Stimulated activated CD4-positive, alpha-beta T cell treated with anti-CD3 and anti-CD28 coated beads, Interleukin-12 subunit alpha, Interleukin-12 subunit beta, amount 100 ng/mL, for 48 hours (primary cell): Measurements from ENCODE around the gene CFAP97D2.
"Not testable (repeated sequence)": the region's sequence is repeated elsewhere in the genome, so short reads cannot be mapped to it uniquely, and the experiment has no call there.

Experiments used
- DNase-seq, 3 donors: peaks; one replicate each; pipeline ENCODE4 v3.0.0-alpha.2; 2020; ENCODE audit warnings: low read depth in 2 of 3, low spot score in 1 of 3

The CFAP97D2 gene

DNA sequence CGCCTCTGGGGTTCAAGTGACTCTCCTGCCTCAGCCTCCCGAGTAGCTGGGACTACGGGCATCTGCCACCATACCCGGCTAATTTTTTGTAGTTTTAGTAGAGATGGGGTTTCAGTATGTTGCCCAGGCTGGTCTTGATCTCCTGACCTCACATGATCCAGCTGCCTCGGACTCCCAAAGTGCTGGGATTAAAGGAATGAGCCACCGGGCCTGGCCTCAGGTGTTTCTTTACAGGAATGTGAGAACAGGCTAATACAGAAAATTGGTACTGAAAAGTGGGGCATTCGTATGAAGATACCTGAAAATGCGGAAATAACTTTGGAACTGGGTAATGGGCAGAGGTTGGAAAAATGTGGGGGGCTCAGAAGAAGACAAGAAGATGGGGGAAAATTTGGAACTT lies 52.8 kb downstream of the CFAP97D2 start:
- no peak for DNase-seq

DNA sequence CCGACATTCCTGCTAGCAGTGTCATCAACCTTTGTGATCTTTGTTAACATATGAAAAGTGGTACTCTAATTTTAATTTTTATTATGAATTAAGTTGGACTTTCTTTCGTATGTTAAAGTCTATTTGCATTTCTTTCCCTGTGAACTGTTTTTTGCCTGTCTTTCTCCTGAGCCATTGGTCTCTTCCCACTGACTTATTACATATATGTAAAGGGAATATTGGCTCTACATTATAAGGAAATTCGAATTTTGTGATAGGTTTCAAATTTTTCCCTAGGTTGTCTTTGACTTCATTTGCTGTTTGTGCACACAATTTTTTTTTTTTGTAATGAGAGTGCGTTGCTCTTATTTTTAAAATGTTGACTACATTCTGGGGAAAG lies 55.2 kb downstream of the CFAP97D2 start:
- no peak for DNase-seq

DNA sequence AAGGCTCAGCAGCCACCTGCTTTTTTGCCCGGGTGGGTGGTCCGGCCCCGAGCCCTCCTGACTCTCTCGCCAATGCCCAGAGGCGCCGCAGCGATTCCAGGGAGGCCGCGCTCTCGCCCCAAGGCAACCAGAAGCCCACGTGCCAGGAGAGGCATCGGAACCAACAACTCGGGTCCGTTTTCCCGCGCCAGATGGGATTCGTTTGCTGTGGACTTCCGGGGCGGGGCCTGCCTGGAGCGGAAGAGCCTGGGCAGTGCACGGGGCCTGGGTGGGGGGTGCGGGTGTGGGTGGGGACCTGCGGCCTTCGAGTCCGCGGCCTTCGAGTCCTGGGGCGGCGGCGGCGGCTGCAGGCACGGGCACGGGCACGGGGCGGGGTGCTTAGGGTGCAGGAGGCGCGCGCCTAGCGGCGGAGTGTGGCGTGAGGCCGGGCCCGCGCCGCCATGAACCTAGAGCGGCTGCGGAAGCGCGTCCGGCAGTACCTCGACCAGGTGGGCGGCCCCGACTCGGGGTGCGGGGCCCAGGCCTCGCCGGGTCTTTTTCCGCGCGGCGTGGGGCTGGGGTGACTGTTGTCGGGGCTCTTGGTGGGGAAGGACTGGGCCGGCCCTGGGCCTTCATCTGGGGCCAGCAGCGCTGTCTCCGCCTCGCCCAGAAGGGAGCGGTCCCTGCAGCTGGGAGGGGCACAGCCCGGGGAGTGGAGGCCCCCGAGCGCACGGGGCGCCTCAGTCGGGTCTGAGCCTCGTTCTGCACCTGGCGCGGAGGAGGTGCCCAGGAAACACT lies 55.8 kb downstream of the CFAP97D2 start, which contains the start of gene CDC16:
CDC16 (plus strand) TSS at position 253 of the 777 bp plus-strand sequence; CDS start at position 441, 188 bp downstream.
- DNase-seq, result peak; percentile 87 to 93 (median 91)

DNA sequence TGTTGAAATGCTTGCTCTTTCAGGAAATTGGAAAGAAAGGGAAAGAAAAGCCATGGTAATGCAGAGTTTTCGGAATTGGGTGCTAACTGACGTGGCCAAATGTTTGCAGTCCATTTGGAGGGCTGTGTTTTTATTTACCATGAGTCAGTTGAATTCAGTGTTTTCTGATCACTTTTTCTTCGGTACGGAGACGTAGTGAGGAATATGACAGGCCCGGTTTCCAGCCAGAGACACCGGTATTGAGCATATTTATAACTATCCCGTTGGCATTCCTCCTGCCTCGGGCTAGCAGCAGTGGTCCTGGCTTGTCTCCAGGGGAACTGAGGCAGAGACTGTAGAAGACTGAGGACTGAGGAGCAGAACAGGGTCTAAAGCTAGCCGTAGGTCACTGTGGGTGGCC lies 56.6 kb downstream of the CFAP97D2 start:
- no peak for DNase-seq

DNA sequence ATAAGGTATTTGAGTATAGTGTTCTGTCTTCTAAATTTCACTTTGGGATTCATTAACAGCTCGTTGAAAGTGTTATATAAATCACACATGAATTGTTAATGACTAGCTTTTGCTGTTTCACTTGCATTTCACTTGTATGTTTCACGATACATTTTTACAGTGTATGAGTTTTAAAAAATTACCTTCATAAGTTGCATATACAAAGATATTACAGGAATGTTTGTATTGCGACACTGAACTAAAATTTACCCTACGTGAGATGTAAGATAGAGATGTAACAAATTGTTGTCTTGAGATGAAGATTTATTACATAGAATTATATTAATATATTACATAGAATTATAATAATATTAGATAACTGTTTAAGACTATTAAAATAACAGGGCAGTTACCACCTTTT lies 57.2 kb downstream of the CFAP97D2 start:
- no peak for DNase-seq

DNA sequence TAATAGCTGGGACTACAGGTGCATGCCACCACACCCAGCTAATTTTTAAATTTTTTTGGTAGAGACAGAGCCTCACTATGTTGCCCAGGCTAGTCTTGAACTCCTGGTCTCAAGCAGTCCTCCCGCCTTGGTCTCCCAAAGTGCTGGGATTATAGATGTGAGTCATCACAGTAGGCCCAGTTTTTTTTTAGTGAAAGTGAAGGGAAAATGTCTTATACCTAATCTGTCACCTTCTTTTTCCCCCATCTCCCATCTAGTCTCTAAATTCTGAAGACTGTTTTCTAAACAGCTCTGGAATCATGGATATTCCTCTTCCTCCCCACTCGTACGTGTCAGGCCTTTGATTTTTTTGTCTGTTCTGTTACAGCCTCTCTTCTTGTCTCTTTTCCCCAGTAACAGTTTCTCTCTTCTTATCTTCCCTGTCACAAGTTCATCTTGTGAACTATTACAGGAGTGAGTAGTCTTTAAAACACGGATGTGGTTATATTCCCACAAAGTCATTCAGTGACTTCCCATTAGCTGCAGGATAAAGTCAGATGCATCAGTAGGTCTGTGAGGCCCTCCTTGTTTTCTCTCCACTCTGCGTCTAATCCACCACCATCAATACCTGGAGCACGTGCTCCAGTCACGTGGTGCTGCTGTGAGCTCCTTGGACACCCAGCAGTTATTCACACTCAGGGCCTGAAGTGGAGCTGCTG lies 58.5 kb downstream of the CFAP97D2 start:
- no peak for DNase-seq

DNA sequence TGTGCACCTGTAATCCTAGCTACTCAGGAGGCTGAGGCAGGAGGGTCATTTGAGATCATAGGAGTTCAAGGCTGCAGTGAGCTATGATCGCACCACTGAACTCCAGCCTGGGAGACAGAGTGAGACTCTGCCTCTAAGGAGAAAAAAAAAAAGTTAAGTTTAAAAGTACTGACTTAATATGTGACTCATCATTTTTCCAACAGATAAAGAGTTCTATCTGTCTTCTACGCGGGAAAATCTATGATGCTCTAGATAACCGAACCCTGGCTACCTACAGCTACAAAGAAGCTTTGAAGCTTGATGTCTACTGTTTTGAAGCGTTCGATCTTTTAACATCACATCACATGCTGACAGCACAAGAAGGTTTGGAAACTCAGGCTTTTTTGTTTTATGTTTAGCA lies 62.9 kb downstream of the CFAP97D2 start:
- DNase-seq, result no peak

DNA sequence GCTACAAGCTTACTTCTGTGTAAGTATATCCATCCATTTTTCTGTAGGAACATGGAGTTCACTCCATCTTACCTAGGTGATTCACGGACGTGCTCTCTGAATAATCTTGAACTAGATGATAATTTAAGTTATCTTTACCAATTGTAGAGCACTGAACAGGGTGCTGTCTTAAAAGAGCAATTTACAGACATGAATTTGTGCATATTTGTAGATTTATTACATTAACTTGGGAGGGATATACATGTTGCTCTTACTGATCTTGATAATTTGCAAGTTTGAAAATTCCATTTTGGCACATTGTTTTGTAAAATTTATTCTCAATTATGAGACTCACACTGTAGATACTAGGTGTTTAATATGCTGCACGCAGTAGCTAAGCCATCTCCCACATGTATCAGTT lies 64.9 kb downstream of the CFAP97D2 start:
- DNase-seq, result no peak

DNA sequence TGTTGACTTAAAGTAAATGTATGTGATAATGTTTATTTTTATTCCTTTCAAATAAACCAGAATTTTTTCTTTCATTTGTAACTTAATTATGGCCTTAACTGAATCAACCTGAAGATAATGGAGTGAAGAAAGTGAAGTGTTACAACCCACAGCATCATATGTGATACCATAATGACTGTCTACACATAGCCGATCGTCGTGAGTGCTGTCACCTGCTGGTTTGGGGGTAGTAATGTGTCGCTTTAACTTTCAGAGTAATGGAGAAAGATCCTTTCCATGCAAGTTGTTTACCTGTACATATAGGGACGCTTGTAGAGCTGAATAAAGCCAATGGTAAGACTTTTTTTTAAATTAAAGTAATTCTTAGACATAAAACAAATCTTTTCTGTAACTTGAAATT lies 65.6 kb downstream of the CFAP97D2 start:
- no peak for DNase-seq

DNA sequence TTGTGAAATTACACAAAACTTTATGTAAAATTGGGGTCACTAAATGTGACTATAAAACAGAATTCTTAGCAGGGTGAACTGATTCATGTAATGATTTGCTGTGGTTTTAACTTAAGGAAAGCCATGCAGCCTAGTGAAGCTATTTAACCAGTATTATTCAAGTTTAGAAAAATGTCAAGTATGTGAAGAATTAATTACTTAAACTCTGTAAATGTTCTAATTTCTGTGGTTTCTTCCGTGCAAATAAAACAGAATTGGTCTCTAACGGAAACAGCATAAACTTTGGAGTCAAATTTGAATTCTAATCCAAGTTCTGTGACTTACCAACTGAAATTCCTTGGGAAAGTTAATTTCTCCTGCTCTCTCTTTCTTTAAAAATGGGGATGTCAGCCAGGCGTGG lies 69.0 kb downstream of the CFAP97D2 start:
- DNase-seq, result no peak

DNA sequence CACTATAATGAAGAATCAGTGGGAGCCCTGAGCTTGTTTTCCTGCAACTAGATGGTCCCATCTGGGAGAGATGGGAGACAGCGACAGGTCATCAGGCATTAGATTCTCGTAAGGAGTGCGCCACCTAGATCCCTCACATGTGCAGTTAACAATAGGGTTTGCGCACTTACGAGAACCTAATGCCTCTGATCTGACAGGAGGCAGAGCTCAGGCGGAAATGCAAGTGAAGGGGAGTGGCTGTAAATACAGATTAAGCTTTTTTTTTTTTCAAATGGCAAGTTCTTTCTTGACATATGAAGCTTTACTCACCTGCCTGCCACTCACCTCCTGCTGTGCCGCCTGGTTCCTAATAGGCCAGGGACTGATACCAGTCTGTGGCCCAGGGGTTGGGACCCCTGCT lies 70.0 kb downstream of the CFAP97D2 start:
- DNase-seq, result no peak

DNA sequence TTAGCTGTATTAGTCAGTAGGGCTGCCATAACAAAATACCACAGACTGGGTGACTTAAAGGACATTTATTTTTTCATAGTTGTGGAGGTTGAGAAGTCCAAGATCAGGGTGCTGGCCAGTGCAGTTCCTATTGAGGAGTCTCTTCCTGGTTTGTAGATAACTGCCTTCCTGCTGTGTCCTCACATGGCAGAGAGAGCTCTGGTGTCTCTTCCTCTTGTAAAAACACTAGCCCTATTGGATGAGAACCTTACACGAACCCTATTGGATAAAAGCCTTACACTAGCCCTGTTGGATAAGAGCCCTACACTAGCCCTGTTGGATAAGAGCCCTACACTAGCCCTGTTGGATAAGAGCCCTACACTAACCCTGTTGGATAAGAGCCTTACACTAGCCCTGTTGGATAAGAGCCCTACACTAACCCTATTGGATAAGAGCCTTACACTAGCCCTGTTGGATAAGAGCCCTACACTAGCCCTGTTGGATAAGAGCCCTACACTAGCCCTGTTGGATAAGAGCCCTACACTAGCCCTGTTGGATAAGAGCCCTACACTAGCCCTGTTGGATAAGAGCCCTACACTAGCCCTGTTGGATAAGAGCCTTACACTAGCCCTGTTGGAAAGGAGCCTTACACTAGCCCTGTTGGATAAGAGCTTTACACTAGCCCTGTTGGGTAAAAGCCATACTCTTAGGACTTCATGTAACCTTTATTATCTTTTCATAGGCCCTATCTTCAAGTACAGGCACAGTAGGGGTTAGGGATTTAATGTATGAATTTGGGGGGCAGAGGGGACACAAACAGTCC lies 72.8 kb downstream of the CFAP97D2 start:
- not testable (repeated sequence) for DNase-seq

DNA sequence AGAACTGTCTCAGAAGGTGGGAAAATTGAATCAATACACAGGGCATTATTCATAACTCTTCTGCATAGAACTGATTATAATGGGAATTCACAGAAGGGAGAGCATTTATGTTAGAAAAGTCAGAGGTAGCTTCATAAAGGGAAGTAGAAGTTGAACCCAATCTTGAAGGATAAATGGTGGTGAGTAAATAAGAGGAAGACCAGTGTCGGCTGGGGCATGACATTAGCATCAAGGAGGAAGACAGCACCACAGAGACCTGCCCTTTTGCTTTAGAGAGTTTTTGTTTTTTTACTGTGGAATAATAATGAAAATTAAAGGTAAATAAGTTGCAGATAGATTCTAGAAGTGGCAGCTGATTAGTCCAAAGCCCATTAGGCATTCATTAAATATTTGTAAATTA lies 77.5 kb downstream of the CFAP97D2 start:
- DNase-seq, result no peak

DNA sequence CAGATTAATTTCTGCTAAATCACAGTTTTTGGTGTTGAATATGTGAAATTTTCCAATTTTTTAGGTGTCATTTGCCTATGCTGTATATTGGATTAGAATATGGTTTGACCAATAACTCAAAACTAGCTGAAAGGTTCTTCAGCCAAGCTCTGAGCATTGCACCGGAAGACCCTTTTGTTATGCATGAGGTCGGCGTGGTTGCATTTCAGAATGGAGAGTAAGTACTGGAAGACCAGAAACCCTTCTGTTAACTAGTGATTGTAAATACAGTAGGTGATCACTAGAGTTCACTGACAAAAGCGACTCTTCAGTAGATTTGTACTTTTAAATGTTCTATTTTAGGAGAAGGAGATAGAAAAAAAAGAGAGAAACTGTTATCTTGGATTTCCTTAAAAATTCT lies 78.0 kb downstream of the CFAP97D2 start:
- DNase-seq, result no peak

DNA sequence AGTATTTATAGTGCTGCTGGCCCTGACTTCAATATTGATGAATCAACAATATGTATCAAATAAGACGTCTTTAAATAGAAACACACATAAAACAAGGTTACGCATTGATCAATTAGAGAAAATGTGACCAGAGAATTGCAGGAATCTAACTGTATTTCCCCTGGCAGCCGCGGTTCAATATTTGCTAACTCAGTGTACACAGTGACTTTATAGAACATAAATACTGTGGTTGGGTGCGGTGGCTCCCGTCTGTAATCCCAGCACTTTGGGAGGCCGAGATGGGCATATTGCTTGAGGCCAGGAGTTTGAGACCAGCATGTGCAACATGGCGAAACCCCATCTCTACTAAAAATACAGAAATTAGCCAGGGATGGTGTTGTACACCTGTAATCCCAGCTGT lies 79.5 kb downstream of the CFAP97D2 start:
- DNase-seq, result no peak

DNA sequence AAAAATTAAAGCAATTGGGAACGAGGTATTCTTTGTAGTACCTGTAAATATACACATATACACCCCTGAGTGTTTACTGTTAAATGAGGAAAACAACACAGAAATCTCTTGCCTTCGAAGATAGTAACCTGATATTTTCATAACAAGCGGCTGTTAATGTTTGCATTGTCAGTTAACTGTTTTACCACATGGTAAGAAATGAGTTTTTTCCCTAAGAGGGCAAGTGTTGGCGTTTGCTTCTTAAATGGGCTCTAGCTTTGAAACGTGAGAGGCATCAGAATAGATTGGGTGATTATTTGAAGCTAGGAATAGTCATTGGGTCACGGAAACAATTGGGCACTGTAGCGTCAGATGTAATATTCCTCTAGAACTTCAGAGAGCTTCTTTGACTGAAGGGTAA lies 80.3 kb downstream of the CFAP97D2 start:
- no peak for DNase-seq

DNA sequence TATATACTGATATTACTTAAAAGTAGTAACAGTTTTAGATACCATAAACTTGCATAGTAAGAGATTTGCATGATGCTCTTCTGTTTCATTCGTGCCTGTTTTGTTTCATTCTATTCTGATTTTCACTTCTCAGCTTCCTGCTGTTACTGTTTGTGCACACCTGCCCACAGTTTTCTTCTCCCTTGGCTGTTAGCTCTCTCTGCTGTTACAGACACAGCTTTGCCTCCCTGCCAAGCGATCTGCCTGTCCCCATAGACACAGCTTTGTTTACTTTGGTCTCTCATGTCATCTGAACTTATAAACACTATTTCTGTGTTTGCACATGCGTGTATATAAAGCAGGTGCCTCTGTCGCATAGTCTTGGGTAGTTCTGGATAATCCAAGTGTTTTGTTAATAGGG lies 80.9 kb downstream of the CFAP97D2 start:
- no peak for DNase-seq

DNA sequence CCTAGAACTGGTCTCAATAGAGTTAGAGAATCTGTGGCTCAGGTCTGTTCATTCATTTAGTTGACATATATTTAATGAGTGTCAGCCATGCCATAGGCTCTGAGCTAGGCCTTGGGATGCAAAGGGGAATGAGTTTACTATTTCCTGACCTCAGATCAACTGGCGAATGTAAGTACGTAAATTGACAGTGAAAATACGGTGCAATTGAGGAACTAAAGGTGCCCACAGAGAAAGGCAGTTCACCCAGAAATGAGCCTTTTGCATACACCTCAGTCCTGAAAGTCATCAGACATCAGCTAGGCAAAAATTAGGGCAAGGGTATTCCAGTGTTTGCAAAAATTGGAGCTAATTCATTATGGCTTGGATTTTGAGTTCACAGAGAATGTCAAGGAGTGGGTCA lies 81.8 kb downstream of the CFAP97D2 start:
- DNase-seq, result no peak

DNA sequence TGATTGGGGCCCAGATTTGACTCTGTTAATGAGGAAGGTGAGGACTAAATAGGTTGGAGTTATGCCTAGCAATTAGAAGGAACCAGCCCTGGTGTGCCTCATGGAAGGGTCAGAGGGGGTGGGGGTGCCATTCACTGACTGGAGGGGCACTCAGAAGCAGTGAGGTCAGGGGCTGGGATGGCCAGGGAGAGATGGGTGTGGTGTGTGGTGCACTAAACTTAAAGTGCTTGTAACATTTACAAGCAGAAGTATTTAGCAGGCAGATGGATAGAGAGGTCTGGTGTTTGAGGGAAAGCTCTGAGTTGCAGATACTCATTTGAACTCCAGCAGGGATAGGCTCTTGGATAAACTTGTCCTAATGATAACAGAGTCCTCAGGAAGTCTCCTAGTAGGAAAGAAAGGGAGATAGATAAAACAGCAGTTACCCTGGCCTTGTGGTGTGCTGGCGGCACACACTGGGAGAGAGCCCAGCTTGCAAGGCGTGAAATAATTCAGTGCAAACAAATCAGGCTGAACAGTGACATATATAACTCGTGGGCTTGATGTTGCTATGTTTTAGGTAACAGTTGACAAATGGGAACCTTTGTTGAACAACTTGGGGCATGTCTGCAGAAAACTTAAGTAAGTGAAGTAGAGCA lies 82.4 kb downstream of the CFAP97D2 start:
- no peak for DNase-seq

DNA sequence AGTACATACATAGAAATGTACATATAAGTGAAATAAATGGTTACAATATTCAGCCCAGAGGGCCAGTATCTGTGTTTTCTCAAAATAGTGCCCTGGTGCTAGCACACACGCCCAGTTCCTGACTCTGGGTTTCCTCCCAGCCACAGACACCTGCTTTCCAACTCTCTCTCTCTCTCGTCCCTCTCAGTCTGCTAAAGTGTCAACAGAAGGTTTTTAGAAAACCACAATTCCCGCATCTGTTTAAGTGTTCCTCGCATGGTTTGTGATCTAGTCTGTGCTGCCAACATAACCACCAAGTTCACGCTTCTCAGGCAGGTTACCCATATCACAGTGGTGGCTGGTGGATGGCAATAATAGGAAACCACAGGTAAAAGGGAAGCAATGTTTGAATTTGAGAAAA lies 84.5 kb downstream of the CFAP97D2 start:
- DNase-seq, result no peak

DNA sequence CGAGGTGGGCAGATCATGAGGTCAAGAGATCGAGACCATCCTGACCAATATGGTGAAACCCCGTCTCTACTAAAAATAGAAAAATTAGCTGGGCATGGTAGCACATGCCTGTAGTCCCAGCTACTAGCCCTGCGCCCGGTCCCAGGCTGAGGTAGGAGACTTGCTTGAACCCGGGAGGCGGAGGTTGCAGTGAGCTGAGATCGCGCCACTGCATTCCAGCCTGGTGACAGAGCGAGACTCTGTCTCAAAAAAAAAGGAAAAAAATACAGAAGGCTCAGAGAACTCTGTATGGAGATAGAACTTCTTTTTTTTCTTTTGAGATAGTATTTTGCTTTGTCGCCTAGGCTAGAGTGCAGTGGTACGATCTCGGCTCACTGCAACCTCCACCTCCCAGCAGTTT lies 85.3 kb downstream of the CFAP97D2 start:
- DNase-seq, result not testable (repeated sequence)
